NOMO-1 treated with DMSO at 0.1 percent for 48 hours (cell line): ENCODE results near the gene NTRK1.

Experiments
- DNase-seq: peaks from one replicate; lab custom pipeline; 2025; ENCODE audit not compliant: unreplicated experiment; lab: John Stamatoyannopoulos, UW

Gene NTRK1

DNA sequence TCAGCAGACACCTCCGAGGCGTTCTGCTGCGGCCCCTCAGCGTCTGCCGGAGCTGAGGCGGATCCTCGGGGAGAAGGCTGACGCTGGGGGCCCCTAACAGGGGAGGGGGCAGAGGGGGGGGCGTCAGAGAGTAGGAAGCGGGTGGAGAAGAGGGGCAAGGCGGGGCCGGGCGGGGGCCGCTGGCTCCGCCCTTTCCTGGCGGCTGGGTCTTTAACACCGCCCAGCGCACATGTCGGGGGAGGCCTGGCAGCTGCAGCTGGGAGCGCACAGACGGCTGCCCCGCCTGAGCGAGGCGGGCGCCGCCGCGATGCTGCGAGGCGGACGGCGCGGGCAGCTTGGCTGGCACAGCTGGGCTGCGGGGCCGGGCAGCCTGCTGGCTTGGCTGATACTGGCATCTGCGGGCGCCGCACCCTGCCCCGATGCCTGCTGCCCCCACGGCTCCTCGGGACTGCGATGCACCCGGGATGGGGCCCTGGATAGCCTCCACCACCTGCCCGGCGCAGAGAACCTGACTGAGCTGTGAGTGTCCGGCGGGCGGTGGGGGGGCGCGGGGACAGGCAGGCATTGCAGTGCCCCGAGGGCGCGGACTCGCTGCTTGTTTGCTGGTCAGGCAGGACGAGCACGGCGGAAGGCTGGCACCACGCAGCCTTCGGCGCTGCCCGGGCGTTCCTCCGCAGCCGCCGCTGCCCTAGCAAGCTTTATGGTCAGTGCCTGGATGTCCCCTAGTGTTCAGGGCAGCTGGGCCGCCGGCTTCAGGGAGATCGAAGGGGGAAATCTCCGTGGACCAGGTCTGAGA, at the start of gene NTRK1:
NTRK1 (plus strand) TSS at position 238 of the 796 bp plus-strand sequence; CDS start at position 308, 70 bp downstream.
- no peak for DNase-seq

DNA sequence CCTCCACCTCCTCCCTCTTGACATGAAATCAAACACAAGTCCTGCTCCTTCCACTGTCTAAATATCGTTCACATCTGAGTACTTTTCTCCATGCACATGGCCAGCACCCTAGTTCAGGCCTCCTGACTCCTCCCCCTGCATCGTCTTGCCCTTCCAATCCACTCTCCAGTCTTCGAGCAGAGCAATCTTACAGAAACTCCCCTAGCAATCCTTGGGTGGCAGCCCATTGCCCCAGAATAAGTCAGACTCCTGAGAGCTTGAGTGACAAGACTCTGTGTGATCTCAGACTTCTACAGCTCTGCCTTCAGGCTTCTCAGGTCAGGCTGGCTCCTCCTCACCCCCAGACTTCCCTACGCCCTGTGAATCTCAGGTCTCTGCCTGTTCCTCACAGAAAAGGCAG, 49.5 kb upstream of the NTRK1 start:
- DNase-seq = no peak

DNA sequence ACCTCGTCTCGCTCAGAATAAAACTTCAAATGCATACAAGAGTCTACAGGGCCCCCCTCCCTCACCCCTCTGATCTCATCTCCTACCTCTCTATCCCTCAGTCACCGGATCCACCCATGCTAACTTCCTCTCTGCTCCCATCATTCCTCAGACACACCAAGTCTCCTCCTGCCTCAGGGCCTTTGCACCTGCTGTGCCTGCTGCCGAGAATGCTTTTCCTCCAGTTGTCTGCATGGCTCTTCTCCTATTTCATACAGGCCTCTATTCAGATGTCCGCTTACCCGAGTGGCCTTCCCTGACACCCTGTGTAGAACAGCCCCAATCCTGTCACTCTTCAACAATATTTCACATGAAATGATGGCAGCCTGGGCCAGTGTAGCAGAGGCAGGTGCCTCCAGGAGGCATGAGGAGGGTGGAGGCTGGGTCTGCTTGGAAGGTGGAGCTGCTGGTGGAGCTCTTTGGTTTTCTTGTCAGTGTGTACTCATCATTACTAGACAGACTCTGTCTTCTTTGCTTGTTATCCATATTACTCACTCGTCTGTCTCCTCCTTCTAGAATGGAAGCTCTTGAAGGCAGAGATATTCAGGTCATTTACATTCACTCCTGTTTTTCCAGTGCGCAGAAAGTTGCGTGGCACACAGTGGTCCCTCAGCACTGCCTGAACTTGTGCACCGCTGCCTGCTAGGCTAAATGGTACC, 48.2 kb upstream of the NTRK1 start:
- DNase-seq = no peak

DNA sequence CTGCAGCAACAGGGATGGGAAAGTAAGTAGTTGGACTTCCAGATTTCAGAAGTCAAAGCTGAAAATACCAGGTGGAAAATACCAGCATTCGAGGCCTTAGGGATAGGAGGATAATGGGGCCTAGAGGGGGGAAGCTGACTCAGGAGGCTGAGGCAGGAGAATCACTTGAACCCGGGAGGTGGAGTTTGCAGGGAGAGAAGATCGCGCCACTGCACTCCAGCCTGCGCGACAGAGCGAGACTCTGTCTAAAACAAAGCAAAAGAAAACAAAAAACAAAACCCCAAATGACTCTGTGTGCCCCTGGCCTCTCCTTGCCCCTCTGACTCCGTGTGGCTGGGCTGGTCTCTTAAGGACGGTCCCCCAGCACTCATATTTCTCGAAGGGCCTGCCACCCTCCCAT, 47.4 kb upstream of the NTRK1 start:
- no peak for DNase-seq

DNA sequence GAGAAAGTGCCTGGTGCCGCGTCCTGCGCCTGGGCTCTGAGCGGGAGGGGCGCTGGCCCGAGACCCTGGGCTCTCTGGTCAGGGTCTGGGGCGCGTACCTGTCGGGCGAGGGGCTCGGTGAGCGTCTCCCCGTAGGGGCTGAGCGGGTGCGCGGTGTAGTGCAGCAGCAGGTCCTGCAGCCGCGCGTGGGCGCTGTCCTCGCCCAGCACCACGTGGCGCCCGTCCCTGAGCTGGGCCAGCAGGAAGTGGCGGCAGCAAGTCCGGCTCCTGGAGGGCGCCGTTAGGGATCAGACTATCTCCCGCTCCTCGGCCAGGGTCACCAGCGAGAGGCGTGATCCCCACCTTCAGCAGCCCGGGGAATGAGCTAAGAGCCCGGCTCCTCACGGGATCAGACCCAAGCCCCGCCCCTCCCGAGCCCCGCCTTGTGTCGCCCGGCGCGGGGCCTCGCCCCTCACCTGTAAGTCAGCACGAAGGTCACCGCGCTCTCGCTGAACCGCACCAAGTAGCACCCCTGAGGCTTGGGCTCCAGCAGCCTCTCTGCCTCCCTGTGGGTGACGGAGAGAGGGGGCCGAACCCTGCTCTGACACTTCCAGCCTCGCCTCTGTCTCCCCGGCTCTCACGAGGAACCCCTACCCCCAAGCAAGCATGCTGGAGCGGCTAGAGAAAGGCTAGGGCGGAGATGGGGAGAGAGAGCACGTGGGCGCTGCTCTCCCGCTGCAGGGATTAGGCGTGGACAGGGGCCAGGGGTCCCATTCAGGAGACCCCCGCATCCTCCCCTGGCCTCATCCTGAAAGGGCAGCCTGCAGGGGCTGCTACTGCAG, 46.7 kb upstream of the NTRK1 start:
- DNase-seq = peak; percentile 54

DNA sequence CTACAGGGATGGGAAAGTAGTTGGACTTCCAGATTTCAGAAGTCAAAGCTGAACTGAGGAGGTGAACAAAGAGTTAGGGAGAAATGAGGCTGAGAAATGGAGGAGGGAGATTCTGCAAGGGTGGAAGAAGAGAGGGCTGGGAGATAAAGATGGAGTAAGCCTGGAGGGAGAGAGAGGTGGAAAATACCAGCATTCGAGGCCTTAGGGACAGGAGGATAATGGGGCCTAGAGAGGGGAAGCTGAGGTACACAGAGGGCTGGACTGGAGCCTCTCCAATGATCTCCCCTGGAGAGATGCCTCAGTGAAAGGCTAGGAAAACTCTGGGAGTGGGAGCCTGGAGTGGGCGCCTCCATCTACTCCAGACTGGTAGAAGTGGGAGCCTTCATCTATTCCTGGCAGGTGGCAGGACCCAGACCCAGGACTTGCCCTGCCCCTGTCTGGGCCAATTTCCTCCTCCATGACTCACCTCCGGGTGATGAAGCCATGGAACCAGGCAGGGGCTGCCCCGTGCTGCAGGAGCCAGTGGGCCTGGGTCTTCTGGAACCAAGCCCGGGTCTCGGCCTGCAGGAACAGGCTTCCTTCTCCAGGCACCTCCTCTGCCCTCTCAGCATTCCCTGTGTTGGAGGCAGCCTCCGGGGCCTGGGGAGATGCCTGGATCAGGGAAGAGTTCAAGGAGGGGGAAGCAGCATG, 45.9 kb upstream of the NTRK1 start:
- no peak for DNase-seq

DNA sequence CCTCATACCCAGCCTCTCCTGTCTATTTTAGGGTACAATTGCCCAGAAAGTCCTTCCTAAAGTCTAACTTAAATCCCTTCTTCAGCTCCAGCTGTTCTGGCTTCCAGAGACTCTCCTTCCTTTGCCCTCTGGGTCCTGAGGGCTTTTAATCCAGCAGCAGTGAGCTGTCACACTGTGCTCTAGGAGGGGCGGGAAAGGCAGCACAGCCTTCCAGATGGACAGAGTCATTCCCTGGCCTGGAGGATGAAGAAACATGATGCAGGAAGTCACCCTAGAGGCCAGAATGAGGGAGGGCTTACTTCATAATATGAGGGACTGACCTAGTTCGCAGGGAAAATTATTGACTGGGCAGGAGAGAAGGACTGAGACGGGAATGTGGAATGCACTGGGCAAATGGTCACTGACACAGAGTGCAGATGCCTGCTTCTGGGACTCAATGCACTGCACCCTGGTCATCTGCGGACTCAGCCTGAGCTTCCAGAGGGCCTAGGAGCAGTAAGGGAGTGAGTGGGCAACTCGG, 45.3 kb upstream of the NTRK1 start:
- no peak for DNase-seq

DNA sequence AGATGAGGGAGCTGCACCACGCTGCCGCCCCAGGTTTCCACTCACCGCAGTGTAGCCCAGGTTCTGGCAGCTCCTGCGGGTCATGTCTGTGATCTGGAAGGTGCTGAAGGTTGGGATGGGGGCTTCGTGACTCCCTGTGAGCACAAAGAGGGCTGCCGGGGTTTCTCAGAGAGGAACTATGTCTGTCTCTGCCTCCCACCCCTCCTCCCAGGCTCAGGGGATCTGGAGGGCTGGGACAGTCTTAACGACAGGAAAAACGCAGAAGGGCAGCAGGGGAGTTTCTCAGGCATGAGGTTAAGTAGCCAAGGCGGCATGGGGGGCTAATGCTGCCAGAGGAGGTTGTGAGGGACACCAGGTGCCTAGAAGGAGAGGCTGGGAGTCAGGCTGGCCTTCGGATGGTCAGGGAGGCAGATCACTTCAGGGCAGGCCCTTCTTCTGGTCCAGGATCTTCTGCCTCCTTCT, 44.7 kb upstream of the NTRK1 start:
- no peak for DNase-seq

DNA sequence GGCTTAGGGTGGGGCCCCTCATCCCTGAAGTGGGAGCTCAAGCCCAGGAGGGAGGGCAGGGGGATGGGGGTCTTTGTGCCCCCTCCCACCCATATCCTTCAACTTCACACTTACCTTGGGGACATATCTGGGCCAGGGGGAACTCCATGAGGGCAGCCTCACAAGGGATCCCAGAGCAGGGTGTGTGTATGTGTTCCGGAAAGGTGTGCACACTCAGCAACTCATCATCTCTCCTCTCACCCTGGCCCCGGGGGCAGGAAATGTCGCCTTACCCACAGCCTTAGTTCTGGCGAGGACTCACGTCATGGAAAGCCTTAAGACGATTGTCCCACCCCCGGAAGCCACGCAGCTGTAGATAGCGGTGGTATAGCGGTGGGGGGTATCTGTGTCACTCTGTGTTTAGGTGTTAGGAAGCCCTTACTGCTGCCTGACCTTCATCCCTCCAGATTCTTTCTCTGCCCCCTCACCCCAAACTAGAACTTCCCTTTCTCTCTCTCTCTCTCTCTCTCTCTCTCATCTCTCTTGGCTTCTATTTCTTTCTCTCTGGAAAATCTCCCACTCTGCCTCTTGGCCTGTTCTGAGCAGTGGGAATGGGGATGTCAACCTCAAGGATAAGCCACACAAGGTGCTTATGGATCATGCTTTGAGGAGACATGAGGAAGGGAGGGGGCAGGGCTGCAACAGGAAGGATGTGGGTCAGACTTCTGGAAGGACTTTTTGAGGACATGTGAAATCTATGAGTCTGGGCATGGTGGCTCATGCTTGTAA, 43.9 kb upstream of the NTRK1 start, which contains the start of gene SH2D2A:
SH2D2A (minus strand) TSS at position 288 of the 768 bp plus-strand sequence; CDS start at position 148, 140 bp downstream.
- DNase-seq = peak; percentile 44

DNA sequence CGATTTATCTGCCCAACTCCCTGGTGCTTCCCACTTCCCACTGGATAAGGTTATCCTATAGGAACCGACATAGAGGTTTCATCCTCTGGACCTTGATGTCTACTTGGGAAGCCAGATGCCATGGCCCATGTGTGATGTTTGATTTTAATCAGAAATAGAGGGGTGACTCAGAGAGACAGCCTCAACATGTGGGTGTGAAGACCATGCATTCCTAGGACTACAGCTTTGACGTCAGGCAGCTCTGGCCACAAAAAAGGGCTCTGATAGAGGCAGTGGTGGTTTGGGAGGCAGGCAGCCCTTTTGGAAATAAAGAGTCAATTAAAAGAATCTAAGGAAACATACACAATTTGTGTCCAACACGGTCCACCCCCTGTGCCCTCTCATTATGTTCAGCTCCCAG, 38.9 kb upstream of the NTRK1 start:
- DNase-seq = no peak

DNA sequence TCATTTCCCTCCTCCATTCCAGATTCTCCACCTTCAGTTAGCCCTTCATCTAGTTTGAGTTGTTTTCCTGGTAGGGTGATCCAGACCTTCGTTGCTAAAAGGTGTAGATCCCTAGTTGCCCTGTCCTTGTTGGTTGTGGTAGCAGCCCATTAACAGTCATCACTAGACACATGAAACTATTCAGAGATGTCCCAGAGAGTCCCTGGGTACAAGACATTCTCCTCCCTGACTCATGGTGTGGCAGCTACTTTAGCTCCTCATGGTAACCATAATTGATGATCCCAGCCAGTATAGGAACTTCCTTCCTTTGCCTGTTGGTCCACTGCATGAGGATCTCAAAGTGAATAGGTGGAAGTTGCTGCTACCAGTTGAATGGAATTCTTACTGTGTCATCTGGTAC, 38.0 kb upstream of the NTRK1 start:
- no peak for DNase-seq

DNA sequence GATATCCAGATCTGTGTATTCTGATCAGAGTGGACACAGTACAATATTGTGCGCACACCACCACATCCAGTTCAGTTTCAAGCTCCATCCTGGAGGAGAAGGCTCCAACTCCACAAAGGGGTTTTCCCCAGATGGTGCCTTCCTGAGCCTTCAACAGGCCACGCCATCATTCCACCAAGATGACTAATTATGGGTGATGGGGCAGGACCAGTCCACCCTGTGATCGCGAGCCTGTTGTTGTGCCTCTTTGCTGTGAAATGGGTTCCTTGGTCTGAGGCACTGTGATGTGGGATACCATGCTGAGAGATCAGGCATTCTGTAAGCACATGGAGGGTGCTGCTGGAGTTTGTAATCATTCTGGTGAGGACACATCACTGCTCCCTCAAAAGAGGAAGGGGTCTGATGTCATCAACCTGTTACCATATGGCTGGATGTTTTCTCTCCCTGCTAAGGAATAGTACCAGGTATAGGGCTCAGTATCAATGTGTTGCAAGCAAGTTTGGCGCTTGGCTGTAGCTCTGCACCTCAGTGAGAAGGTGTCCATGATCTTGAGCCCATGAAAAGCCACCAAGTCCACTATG, 37.4 kb upstream of the NTRK1 start:
- DNase-seq = no peak

DNA sequence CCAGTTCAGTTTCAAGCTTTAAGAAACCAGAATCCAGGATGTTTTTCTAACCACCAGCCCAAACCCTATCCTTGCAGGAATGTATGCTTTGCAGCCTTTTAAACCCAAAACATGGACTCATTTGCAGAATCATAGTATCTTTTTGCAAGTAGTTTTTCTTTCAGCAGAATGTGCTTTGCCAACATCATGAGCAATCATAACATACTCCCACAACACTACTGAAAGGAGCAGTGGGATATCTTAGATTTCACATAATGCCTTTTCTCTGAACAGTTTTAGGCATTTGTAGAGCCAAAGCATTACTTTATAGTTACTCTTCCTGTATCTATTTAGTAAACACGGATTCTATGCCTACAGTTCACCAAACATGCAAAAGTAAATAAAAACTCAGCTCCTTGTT, 34.0 kb upstream of the NTRK1 start:
- DNase-seq = no peak

DNA sequence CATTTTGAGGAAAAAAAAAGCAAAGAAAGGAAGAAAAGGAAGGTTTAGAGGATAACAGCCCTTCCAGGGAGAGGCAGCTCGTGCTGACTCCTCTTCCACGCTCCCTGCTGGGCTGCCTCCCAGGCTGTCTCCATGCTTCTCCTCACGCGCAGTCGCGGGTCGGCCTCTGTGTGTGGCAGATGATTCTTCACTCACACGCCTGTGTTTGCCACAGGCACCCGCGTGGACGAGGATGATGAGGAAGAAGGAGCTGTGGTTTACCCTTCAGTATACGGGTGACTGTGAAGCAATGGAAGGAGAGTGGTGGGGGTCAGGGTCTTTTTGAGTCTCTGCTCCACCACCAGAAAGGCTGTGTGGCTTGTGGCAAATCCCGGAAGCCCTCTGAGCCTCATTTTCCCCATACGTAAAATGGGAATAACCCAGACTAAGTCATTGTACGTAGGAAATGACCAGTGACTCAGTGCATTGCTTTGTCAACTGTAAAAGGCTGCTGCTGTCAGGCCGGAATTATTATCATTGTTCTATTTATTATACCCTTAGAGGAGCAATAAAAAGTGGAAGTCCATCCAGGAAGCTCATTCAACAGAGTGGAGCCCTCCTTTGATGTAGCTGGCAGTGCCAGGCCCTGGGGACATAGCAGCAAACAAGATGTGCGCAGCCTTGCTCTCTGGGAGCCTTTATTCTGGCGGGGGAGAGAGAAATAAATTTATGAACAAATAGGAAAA, 32.1 kb upstream of the NTRK1 start:
- DNase-seq = no peak

DNA sequence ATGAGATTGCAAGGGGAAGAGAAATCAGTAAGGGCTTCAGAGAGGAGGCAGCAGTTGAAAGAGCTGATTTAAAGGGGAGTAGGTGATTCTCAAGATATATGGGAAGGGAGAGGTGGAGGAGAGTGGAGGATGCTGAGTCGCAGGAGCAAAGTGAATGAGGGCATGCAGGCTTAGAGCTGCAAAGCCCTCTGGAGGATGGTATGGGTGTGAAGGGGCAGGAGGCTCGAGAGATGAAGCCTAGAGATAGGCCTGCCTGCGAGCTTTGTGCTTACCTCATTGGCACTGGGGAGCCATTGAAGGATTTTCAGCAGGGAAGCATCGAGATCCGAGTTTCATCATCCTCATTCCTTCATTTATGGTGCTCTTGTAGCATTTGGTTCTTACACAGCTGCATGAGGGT, 28.2 kb upstream of the NTRK1 start:
- DNase-seq = no peak

DNA sequence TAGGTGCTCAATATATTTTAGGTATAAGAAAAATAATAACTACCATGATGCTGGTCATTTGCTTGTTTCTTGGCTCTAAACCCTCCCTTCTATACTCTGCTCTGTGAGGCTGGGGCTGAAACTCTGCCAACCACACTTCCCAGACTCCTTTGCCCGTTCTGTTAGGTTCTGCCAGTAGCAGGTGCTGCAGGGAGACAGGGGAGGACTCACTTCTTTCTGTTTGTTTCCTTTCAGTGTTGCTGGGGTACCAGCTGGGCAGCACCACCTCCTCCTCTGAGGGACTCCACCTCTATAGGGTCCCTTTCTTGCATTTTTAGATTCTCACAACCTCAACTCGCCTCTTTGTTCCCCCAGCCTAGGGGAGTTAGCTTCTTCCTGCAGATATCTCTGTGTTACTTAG, 27.1 kb upstream of the NTRK1 start:
- DNase-seq = no peak

DNA sequence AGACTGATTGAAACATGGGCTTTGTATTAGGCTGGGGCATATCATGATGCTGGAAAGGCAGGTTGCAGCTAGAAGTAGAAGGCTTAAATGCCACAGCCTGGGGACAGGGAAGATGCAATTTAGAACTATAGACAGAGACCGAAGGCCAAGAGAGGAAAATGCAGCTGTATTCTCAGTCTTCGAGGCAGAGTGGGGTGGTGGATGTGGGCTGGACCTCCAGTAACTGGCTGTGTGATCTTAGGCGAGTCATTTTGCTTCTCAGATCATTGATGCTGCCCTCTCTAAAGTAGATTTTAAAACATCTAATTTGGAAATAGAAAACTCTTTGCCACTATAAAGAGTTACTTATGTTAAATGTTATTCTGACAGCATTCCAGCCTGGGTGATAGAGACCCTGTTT, 26.3 kb upstream of the NTRK1 start:
- no peak for DNase-seq

DNA sequence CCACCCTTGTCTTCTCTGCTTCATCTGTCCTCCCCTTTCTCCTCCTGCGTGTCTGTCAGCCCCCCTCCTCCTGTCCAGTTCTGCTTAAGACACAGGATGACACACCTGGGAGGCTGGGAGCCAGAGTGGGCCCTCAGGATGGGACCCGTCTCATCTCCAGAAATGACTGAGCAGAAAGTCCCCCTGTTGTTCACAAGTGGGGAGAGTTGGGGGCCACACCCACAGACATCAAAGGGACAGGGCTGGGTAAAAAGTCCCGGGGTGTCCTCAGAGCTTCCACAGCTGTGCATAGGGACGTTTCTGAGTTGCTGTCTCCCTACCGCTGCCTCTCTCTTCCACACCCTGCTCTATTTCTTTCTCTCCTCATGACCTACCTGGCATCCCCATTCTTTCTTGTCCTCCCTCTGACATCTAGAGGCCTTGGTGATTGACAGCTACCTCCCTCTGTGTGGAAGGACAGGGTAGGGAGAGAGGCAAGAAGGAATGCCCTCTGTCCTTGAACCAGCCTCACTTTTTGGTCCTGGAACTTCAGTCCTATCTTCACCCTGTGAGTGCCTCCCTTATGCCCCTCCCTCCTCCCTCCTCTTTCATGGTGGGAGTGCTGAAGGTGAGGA, 24.5 kb upstream of the NTRK1 start:
- DNase-seq = no peak
